PC-3 (cell line): Measurements from ENCODE around the gene IL1B.

Experiments
- EZH2 ChIP-seq: fragments of 300-600 bp; sonication (generic); IDR thresholded peaks from one replicate; pipeline ENCODE4 v1.6.1; 2017; ENCODE audit warnings: antibody characterized with exemption, mild to moderate bottlenecking, low read length; ENCODE audit not compliant: unreplicated experiment
- EZH2phosphoT487 ChIP-seq: fragments of 300-600 bp; sonication (generic); IDR thresholded peaks from 2 replicates; pipeline ENCODE4 v1.6.1; 2018; ENCODE audit warnings: mild to moderate bottlenecking, antibody characterized with exemption, low read length, borderline replicate concordance
- TF ChIP-seq, protein P1 (sequence below): fragments of 300-600 bp; sonication (generic); conservative IDR thresholded peaks from 2 replicates; pipeline ENCODE4 v1.5.1; 2017; ENCODE audit warnings: antibody characterized with exemption, low read depth, mild to moderate bottlenecking, low read length

DNA sequence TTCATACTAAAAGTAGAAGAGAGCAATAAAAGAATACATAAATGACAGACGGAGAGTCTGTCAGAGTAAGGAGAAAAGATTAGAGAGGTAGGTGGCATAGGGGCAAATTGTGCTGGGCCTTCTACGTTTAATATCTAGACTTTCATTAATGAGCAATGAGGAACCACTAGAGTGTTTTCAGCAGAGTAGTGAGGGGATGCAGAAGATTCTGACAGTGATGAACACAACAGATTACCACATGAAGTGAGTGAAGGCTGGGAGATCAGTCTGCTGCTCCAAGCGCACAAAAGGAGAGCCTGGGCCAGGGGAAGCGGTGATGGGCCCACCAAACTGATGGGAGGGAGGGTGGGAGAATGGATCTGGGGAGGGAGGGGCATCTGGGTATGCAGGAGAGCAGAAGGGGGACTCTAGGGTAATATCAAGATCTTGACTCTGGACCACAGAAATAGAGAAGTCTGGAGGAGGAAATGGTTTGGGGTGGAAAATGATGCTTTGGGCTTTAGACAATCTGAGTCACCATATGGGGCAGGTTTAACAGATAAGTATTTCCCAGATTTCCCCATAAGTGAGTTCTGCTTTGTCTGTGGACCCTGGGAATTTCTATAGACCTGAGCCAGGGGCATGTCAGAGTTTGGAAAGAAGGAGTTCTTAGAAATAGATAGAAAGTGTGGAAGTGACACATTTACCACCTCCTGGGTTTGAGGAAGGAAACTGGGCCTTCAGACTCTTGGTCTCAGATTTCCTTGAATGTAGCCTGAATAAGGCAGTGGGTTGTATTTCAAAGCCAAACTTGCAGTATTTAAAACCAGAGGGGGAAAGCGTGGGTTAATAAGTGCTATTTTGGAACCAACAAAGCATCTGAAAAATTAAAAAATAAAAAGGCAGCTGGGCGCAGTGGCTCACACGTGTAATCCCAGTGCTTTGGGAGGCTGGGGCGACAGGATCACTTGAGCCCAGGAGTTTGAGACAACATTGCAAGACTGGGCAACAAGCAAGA, 37.3 kb downstream of the IL1B start:
- TF ChIP-seq, protein P1, sequence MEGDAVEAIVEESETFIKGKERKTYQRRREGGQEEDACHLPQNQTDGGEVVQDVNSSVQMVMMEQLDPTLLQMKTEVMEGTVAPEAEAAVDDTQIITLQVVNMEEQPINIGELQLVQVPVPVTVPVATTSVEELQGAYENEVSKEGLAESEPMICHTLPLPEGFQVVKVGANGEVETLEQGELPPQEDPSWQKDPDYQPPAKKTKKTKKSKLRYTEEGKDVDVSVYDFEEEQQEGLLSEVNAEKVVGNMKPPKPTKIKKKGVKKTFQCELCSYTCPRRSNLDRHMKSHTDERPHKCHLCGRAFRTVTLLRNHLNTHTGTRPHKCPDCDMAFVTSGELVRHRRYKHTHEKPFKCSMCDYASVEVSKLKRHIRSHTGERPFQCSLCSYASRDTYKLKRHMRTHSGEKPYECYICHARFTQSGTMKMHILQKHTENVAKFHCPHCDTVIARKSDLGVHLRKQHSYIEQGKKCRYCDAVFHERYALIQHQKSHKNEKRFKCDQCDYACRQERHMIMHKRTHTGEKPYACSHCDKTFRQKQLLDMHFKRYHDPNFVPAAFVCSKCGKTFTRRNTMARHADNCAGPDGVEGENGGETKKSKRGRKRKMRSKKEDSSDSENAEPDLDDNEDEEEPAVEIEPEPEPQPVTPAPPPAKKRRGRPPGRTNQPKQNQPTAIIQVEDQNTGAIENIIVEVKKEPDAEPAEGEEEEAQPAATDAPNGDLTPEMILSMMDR = no peak
- TF ChIP-seq EZH2phosphoT487 (no peak), EZH2 (no peak)
